HepG2 (cell line): ENCODE results near the gene VSNL1. TPM values are rescaled to one million over a fixed set of nuclear protein-coding genes. Genes with fewer than 3 reads are reported as not detected.

Experiments used
- ARID4A ChIP-seq: sonication (generic); formaldehyde crosslinking; IDR thresholded peaks from 2 replicates; pipeline ENCODE4 v1.5.0; 2020; ENCODE audit warnings: mild to moderate bottlenecking, missing genetic modification reagents, borderline replicate concordance
- DNMT1 ChIP-seq: sonication (generic); formaldehyde crosslinking; IDR thresholded peaks from 2 replicates; pipeline ENCODE4 v1.5.1; 2020; ENCODE audit warnings: mild to moderate bottlenecking, missing genetic modification reagents
- ELF1 ChIP-seq: sonication (generic); formaldehyde crosslinking; IDR thresholded peaks from 2 replicates; pipeline ENCODE4 v1.4.0; 2020; ENCODE audit warnings: missing genetic modification reagents
- HMGXB4 ChIP-seq, 2 experiments: sonication (generic) in 1 of 2; formaldehyde crosslinking in 1 of 2; IDR thresholded peaks; 2 replicates each; pipeline versions ENCODE4 v1.4.0 to v1.6.1; 2018 to 2020; ENCODE audit warnings: missing genetic modification reagents in 2 of 2, borderline replicate concordance in 1 of 2, low read depth in 1 of 2, mild to moderate bottlenecking in 1 of 2, missing biosample characterization in 1 of 2
- HNRNPH1 ChIP-seq: fragments of 200-400 bp; formaldehyde crosslinking; optimal IDR thresholded peaks from 2 replicates; pipeline ENCODE3; 2017; ENCODE audit warnings: mild to moderate bottlenecking, low read depth, low read length
- KLF15 ChIP-seq: sonication (generic); formaldehyde crosslinking; IDR thresholded peaks from 2 replicates; pipeline ENCODE4 v1.8.1; 2023; ENCODE audit warnings: borderline replicate concordance, mild to moderate bottlenecking, inconsistent platforms, missing genetic modification reagents, mixed read lengths
- MTA1 ChIP-seq: sonication (generic); formaldehyde crosslinking; IDR thresholded peaks from 2 replicates; pipeline ENCODE4 v1.4.0; 2020; ENCODE audit warnings: missing genetic modification reagents, mild to moderate bottlenecking, borderline replicate concordance
- ONECUT2 ChIP-seq: sonication (generic); formaldehyde crosslinking; IDR thresholded peaks from 2 replicates; pipeline ENCODE4 v1.4.0; 2020; ENCODE audit warnings: missing genetic modification reagents
- POGK ChIP-seq: sonication (generic); formaldehyde crosslinking; conservative IDR thresholded peaks from 2 replicates; pipeline ENCODE4 v1.8.0; 2022; ENCODE audit warnings: mild to moderate bottlenecking, moderate library complexity, missing genetic modification reagents
- SMAD1 ChIP-seq: sonication (generic); formaldehyde crosslinking; IDR thresholded peaks from 2 replicates; pipeline ENCODE4 v1.4.0; 2020; ENCODE audit warnings: missing genetic modification reagents, low read depth, mild to moderate bottlenecking, borderline replicate concordance
- ZNF263 ChIP-seq: sonication (generic); formaldehyde crosslinking; IDR thresholded peaks from 2 replicates; pipeline ENCODE4 v1.4.0; 2020; ENCODE audit warnings: missing genetic modification reagents
- ZNF3 ChIP-seq: IDR thresholded peaks from 2 replicates; pipeline ENCODE4 v1.7.0; 2017; ENCODE audit warnings: inconsistent platforms
- ZNF674 ChIP-seq: sonication (generic); formaldehyde crosslinking; IDR thresholded peaks from 2 replicates; pipeline ENCODE4 v1.5.0; 2020; ENCODE audit warnings: low read depth, mild to moderate bottlenecking, missing genetic modification reagents
- ZNF687 ChIP-seq: sonication (generic); formaldehyde crosslinking; IDR thresholded peaks from 2 replicates; pipeline ENCODE4 v1.5.1; 2020; ENCODE audit warnings: mild to moderate bottlenecking, missing genetic modification reagents, moderate library complexity
- polyA plus RNA-seq, 8 experiments: library from polyadenylated mRNA; depleted of rRNA in 3 of 8; stranded (reverse) in 7 of 8; unstranded in 1 of 8; fragments of >200 nt; fragmentation: Illumina TruSeq in 4 of 8; extraction: Trizol in 4 of 8; gene quantifications; 2 replicates each; pipeline versions ENCODE4 v1.2.1 to v1.2.3, GENCODE V29; 2011 to 2016; ENCODE audit warnings: low read depth in 4 of 8, missing spikeins in 1 of 8, mixed read lengths in 1 of 8; ENCODE audit not compliant: insufficient read depth in 1 of 8
- total RNA-seq, 5 experiments: library from RNA; depleted of rRNA; stranded (reverse); fragments of >200 nt; fragmentation: Illumina TruSeq; extraction: Trizol; gene quantifications; 2 replicates each; pipeline ENCODE4 v1.2.3, GENCODE V29; 2016; ENCODE audit warnings: low read depth in 1 of 5

The VSNL1 gene
- total and polyA plus RNA-seq, 2 of the 13 experiments (the other 11 are each of a cell fraction or from before 2014, with no cell fraction given) = 63.2 to 95.9 TPM

GRCh38 chr2:17543131-17543660 lies 2.7 kb downstream of the VSNL1 start (continued):
- peak; percentile 47; the same call in 1 of the 2 replicates for TF ChIP-seq ARID4A (CRISPR knock-in tag)
- peak; percentile 27; the same call in 1 of the 2 replicates for TF ChIP-seq ELF1 (CRISPR knock-in tag)
- no peak for TF ChIP-seq ZNF674 (CRISPR knock-in tag)
- no peak for TF ChIP-seq HNRNPH1
- TF ChIP-seq HMGXB4 (CRISPR knock-in tag; IDR thresholded peaks at IDR 0.05; ENCODE audit: borderline replicate concordance in 1 of 2, low read depth in 1 of 2) = no peak
- no peak for TF ChIP-seq ZNF687 (CRISPR knock-in tag)
- TF ChIP-seq SMAD1 = no peak
- no peak for TF ChIP-seq MTA1 (CRISPR knock-in tag)
- no peak for TF ChIP-seq ZNF3
- no peak for TF ChIP-seq ONECUT2 (CRISPR knock-in tag)
- TF ChIP-seq DNMT1 (CRISPR knock-in tag) = no peak
- TF ChIP-seq KLF15 = no peak
- 0 out of 2 replicates have a peak, but pooled peaks have one; percentile 40 for TF ChIP-seq POGK
- peak; percentile 73; the same call in 1 of the 2 replicates for TF ChIP-seq ZNF263 (CRISPR knock-in tag)
